Activated CD8-positive, alpha-beta memory T cell treated with anti-CD3 and anti-CD28 coated beads for 48 hours (primary cell): Measurements from ENCODE around the gene TSEN34.
"Not testable (repeated sequence)": the region's sequence is repeated elsewhere in the genome, so short reads cannot be mapped to it uniquely, and the experiment has no call there.

Experiments used
- DNase-seq, 3 experiments: peaks; one replicate each; pipeline ENCODE4 v3.0.0-alpha.2; 2020; ENCODE audit warnings: low read depth in 2 of 3, low spot score in 2 of 3

The TSEN34 gene

GRCh38 chr19:54207983-54208783 lies 17.1 kb downstream of the TSEN34 start:
- peak in 2 of 3 experiments; percentile 43 to 54 for DNase-seq

GRCh38 chr19:54208784-54209057 lies 17.6 kb downstream of the TSEN34 start:
- DNase-seq = no peak

- peak in 1 of 3 experiments; percentile 45 for DNase-seq
Measured at GRCh38 chr19:54209058-54209810, 18.1 kb downstream of the TSEN34 start.

- no peak for DNase-seq
Measured at GRCh38 chr19:54209811-54210494, 18.8 kb downstream of the TSEN34 start.

- DNase-seq = no peak
Measured at GRCh38 chr19:54211235-54211634, 20.1 kb downstream of the TSEN34 start.

GRCh38 chr19:54214217-54214616 lies 23.1 kb downstream of the TSEN34 start:
- not testable (repeated sequence) for DNase-seq

- DNase-seq = not testable (repeated sequence)
Measured at GRCh38 chr19:54214734-54215133, 23.6 kb downstream of the TSEN34 start.

GRCh38 chr19:54216869-54217268 lies 25.8 kb downstream of the TSEN34 start:
- DNase-seq = no peak

- DNase-seq = not testable (repeated sequence)
Measured at GRCh38 chr19:54217517-54218247, 26.6 kb downstream of the TSEN34 start.

- no peak for DNase-seq
Measured at GRCh38 chr19:54218259-54218658, 27.2 kb downstream of the TSEN34 start.

- DNase-seq = no peak
Measured at GRCh38 chr19:54218960-54219661, 28.0 kb downstream of the TSEN34 start.

GRCh38 chr19:54219702-54220101 lies 28.6 kb downstream of the TSEN34 start:
- not testable (repeated sequence) for DNase-seq

GRCh38 chr19:54221947-54222346 lies 30.8 kb downstream of the TSEN34 start:
- not testable (repeated sequence) for DNase-seq

- DNase-seq = not testable (repeated sequence)
Measured at GRCh38 chr19:54222474-54223276, 31.6 kb downstream of the TSEN34 start, which contains the start of gene LILRB3. Gene LILRB3, minus strand, starts transcription at chr19:54223007. Its CDS starts 31 bp downstream, at chr19:54222976.

GRCh38 chr19:54223277-54223936 lies 32.3 kb downstream of the TSEN34 start:
- DNase-seq = not testable (repeated sequence)

- not testable (repeated sequence) for DNase-seq
Measured at GRCh38 chr19:54223937-54224281, 32.8 kb downstream of the TSEN34 start.

GRCh38 chr19:54224619-54225018 lies 33.5 kb downstream of the TSEN34 start:
- DNase-seq = not testable (repeated sequence)

GRCh38 chr19:54229146-54229545 lies 38.0 kb downstream of the TSEN34 start:
- DNase-seq = no peak

- no peak for DNase-seq
Measured at GRCh38 chr19:54230031-54230430, 38.9 kb downstream of the TSEN34 start.
